Osteoblast (primary cell): ENCODE data around the gene FTO. TPM values are rescaled to one million over a fixed set of nuclear protein-coding genes. Genes with fewer than 3 reads are reported as not detected.
A peak's percentile ranks its signal among the peaks of the same experiment; 100 is the strongest.

Experiments
- DNase-seq: peaks from one replicate; pipeline ENCODE4 v3.0.0; 2011; ENCODE audit warnings: low spot score, mixed read lengths; ENCODE audit not compliant: insufficient read length; ENCODE audit errors: missing footprints
- H2AFZ ChIP-seq: 2 replicates; pipeline ENCODE4 v1.6.0; 2011; ENCODE audit warnings: mild to moderate bottlenecking, low read length
- H3K27ac ChIP-seq: 2 replicates; pipeline ENCODE4 v1.5.1; 2011; ENCODE audit warnings: mild to moderate bottlenecking, low read depth, low read length, moderate library complexity
- H3K27me3 ChIP-seq: 2 replicates; pipeline ENCODE4 v1.6.0; 2012; ENCODE audit warnings: mild to moderate bottlenecking, control low read depth, inconsistent platforms, low read length, moderate library complexity; ENCODE audit not compliant: insufficient read depth
- H3K36me3 ChIP-seq: 2 replicates; pipeline ENCODE4 v1.5.1; 2011; ENCODE audit warnings: mild to moderate bottlenecking, low read length, control low read depth, moderate library complexity; ENCODE audit not compliant: insufficient read depth
- H3K4me1 ChIP-seq: 2 replicates; pipeline ENCODE4 v1.5.1; 2011; ENCODE audit warnings: mild to moderate bottlenecking, low read length, control low read depth, moderate library complexity; ENCODE audit not compliant: insufficient read depth
- H3K4me2 ChIP-seq: 2 replicates; pipeline ENCODE4 v1.6.0; 2011; ENCODE audit warnings: mild to moderate bottlenecking, low read length; ENCODE audit not compliant: insufficient read depth
- H3K4me3 ChIP-seq: fragments of 200-600 bp; sonication (generic); 3 replicates; pipeline ENCODE4 v1.5.1; 2012; ENCODE audit warnings: mild to moderate bottlenecking, low read length, inconsistent platforms; ENCODE audit not compliant: insufficient read depth
- H3K79me2 ChIP-seq: 2 replicates; pipeline ENCODE4 v1.6.0; 2012; ENCODE audit warnings: mild to moderate bottlenecking, low read length, control low read depth, inconsistent platforms; ENCODE audit not compliant: insufficient read depth
- H3K9me3 ChIP-seq: 2 replicates; pipeline ENCODE4 v1.5.1; 2011; ENCODE audit warnings: low read depth, low read length, control low read depth
- H4K20me1 ChIP-seq: 2 replicates; pipeline ENCODE4 v1.6.0; 2012; ENCODE audit warnings: mild to moderate bottlenecking, low read length, control low read depth; ENCODE audit not compliant: insufficient read depth
- total RNA-seq: library from RNA; depleted of rRNA; stranded (reverse); fragments of >200 nt; gene quantifications from 2 replicates; pipeline ENCODE4 v1.2.3, GENCODE V29; 2012
- TF ChIP-seq, protein P1 (sequence below): IDR thresholded peaks from 2 replicates; pipeline ENCODE4 v1.5.1; 2011; ENCODE audit warnings: mild to moderate bottlenecking, low read depth, low read length, moderate library complexity; ENCODE audit errors: extremely low read depth

FTO gene
- total RNA-seq, 1 donor = 152 TPM

DNA sequence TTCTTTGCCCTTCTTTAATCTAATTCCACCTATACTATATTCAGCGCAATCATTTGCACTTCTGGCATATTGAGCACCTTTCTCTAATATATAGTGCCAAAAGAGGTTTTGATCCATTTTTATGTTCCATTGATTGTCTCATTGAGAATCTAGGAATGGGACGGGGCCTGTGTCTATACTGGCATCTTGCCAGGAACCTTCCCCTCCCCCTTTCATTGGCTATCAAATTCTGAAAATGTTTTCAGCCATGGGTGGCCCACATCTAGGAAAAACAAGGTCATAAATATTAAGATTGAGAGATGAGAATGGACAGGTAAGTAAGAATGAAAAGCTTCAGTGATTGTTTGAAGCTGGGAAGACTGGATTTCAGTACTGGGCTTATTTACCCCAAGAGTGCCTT is 159.9 kb downstream of the FTO start:
- Histone ChIP-seq H3K4me1 (peaks cover 7% of the 10 kb centered on the region), H3K36me3 (no peaks in the 10 kb centered on the region), H3K4me3 (no peak overlapping the region), H4K20me1 (no peaks in the 10 kb centered on the region), H3K4me2 (no peak overlapping the region), H3K9me3 (no peaks in the 10 kb centered on the region), H3K79me2 (no peaks in the 10 kb centered on the region), H3K27me3 (no peaks in the 10 kb centered on the region), H3K27ac (no peak overlapping the region), H2AFZ (no peak overlapping the region)
- no peak for DNase-seq
- TF ChIP-seq, protein P1, sequence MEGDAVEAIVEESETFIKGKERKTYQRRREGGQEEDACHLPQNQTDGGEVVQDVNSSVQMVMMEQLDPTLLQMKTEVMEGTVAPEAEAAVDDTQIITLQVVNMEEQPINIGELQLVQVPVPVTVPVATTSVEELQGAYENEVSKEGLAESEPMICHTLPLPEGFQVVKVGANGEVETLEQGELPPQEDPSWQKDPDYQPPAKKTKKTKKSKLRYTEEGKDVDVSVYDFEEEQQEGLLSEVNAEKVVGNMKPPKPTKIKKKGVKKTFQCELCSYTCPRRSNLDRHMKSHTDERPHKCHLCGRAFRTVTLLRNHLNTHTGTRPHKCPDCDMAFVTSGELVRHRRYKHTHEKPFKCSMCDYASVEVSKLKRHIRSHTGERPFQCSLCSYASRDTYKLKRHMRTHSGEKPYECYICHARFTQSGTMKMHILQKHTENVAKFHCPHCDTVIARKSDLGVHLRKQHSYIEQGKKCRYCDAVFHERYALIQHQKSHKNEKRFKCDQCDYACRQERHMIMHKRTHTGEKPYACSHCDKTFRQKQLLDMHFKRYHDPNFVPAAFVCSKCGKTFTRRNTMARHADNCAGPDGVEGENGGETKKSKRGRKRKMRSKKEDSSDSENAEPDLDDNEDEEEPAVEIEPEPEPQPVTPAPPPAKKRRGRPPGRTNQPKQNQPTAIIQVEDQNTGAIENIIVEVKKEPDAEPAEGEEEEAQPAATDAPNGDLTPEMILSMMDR = no peak

DNA sequence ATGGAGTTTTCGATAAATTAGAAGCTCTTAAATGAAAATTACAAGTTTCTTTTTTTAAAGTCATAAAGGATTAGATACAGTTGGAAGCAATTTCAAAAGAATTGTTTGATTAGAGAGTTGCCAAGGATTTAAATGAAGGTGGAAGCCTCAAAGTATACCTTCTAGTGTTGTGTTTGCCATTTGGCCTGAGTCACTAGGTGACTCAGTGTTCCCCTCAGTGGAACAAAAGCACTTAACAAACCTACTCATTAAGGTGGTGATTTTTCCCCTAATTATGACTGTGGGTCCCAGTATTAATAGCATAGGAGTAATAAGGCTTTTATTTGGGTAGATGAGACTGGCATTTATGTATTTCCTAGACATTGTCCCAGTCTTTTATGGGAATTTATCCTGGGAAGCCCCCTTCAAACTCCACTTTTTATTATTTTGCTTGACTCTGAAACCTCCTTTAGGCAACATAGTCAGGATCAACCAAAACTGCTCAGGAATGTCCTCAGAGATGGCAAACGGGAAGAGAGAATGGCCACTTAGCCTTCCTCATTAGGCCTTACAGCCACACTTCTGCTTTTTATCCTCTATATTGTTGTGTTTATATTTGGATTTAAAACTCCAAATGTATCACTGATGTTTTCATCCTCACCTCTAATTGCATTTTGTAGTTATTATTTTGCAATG is 161.0 kb downstream of the FTO start:
- Histone ChIP-seq H3K4me3 (no peak overlapping the region), H3K4me2 (no peak overlapping the region), H3K9me3 (no peaks in the 10 kb centered on the region), H2AFZ (no peak overlapping the region), H3K79me2 (no peaks in the 10 kb centered on the region), H3K4me1 (peaks cover 7% of the 10 kb centered on the region), H3K27me3 (no peaks in the 10 kb centered on the region), H3K36me3 (no peaks in the 10 kb centered on the region), H4K20me1 (no peaks in the 10 kb centered on the region), H3K27ac (peak overlapping the region; percentile 31)
- TF ChIP-seq, protein P1 = no peak
- DNase-seq = no peak

DNA sequence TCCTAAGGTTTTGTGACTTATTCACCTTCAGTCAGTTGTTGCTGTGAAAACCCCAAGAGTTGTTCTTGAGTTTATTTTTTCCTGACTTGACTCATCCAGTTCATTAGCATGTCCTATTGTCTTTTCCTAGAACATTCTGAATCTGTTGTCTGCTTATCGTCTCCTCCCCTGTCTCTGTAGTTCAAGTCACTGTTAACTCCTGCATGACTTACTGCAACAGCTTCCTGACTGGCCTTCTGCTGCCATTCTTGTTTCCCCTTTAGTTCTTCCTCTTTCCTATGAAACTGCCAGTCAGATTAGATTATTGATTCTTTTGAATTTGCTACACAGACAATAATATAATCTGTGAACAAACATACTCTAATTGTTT is 161.5 kb downstream of the FTO start:
- H3K79me2 ChIP-seq = peaks cover 2% of the 10 kb centered on the region
- H3K9me3 ChIP-seq = no peaks in the 10 kb centered on the region
- H3K36me3 ChIP-seq = no peaks in the 10 kb centered on the region
- DNase-seq = no peak
- no peaks in the 10 kb centered on the region for H3K27me3 ChIP-seq
- H3K4me2 ChIP-seq = no peak overlapping the region
- H3K27ac ChIP-seq = peak overlapping the region; percentile 31
- H4K20me1 ChIP-seq = no peaks in the 10 kb centered on the region
- H2AFZ ChIP-seq = no peak overlapping the region
- TF ChIP-seq, protein P1 = no peak
- peaks cover 7% of the 10 kb centered on the region for H3K4me1 ChIP-seq
- H3K4me3 ChIP-seq = no peak overlapping the region

DNA sequence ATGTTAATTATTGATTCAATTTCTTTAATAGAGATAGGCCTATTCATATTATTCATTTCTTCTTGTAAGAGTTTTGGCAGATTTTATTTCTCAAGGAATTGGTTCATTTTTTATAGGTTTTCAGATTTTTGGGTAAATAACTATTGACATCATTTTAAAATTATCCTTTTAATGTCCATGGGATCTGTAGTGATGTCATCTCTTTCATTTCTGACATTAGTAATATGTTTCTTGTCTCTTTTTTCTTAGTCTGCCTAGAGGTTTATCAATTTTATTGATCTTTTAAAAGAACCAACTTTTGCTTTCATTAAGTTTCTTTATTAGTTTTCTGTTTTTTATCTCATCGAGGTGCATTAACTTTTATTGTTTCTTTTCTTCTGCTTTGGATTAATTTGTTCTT is 162.6 kb downstream of the FTO start:
- H3K79me2 ChIP-seq = peaks cover 2% of the 10 kb centered on the region
- H3K36me3 ChIP-seq = no peaks in the 10 kb centered on the region
- TF ChIP-seq, protein P1 = no peak
- no peak overlapping the region for H3K27ac ChIP-seq
- H2AFZ ChIP-seq = no peak overlapping the region
- H3K9me3 ChIP-seq = no peaks in the 10 kb centered on the region
- no peaks in the 10 kb centered on the region for H4K20me1 ChIP-seq
- DNase-seq = no peak
- no peak overlapping the region for H3K4me2 ChIP-seq
- no peak overlapping the region for H3K4me3 ChIP-seq
- H3K27me3 ChIP-seq = no peaks in the 10 kb centered on the region
- peaks cover 7% of the 10 kb centered on the region for H3K4me1 ChIP-seq
